Panc1 (cell line): ENCODE measurements around the gene MAPK11. TPM values are rescaled to one million over a fixed set of nuclear protein-coding genes. Genes with fewer than 3 reads are reported as not detected.

Experiments used
- ATAC-seq: fragments of 200-7000 bp; cut with Tn5 transposase; 2 replicates; pipeline ENCODE4 v1.9.1; 2020; ENCODE audit warnings: mild to moderate bottlenecking, moderate library complexity
- BruUV-seq: library from RNA; stranded (reverse); fragments of 400-500 nt; replicated peaks from 2 replicates; lab custom pipeline; 2021; lab: Mats Ljungman, UMichigan
- CTCF ChIA-PET: fragments of 300-600 bp; sonication (Branson Sonifier 250); formaldehyde crosslinking; loops from one replicate; lab custom pipeline; 2022; ENCODE audit warnings: antibody characterized with exemption; lab: Charles Lee
- POLR2A ChIA-PET: fragments of 300-600 bp; sonication (Branson Sonifier 250); formaldehyde crosslinking; loops from one replicate; lab custom pipeline; 2022; ENCODE audit warnings: antibody characterized with exemption; lab: Charles Lee
- DNase-seq: peaks from one replicate; pipeline ENCODE4 v3.0.0-alpha.2; 2010; ENCODE audit warnings: low read depth, low spot score
- H3K27ac ChIP-seq: 2 replicates; pipeline ENCODE4 v1.5.1; 2011; ENCODE audit warnings: mild to moderate bottlenecking, low read length, inconsistent platforms
- H3K27me3 ChIP-seq: fragments of 200-500 bp; sonication (Bioruptor generic); 2 replicates; pipeline ENCODE4 v1.6.0; 2014; ENCODE audit warnings: low read length, inconsistent platforms; ENCODE audit not compliant: control insufficient read depth, insufficient read depth
- H3K36me3 ChIP-seq: fragments of 200-500 bp; sonication (Bioruptor generic); 2 replicates; pipeline ENCODE4 v1.5.1; 2014; ENCODE audit warnings: inconsistent platforms, mild to moderate bottlenecking, low read length, moderate library complexity; ENCODE audit not compliant: control insufficient read depth, insufficient read depth
- H3K4me1 ChIP-seq: 2 replicates; pipeline ENCODE4 v1.5.1; 2011; ENCODE audit warnings: inconsistent platforms, mild to moderate bottlenecking, low read length, moderate library complexity; ENCODE audit not compliant: control insufficient read depth, insufficient read depth
- H3K4me3 ChIP-seq, 2 experiments: 2 replicates each; pipeline ENCODE4 v1.5.1; 2011 to 2012; ENCODE audit warnings: low read depth in 2 of 2, low read length in 2 of 2, mild to moderate bottlenecking in 2 of 2, inconsistent platforms in 1 of 2, moderate library complexity in 1 of 2
- H3K9me3 ChIP-seq: fragments of 200-500 bp; sonication (Bioruptor generic); 2 replicates; pipeline ENCODE4 v1.5.1; 2014; ENCODE audit warnings: low read depth, mild to moderate bottlenecking, inconsistent platforms, low read length, moderate library complexity; ENCODE audit not compliant: control insufficient read depth, insufficient read depth
- POLR2AphosphoS5 ChIP-seq: IDR thresholded peaks from 2 replicates; pipeline ENCODE4 v1.6.1; 2012; ENCODE audit warnings: mild to moderate bottlenecking, low read depth, low read length, moderate library complexity
- SIN3A ChIP-seq: IDR thresholded peaks from 2 replicates; pipeline ENCODE4 v1.6.1; 2012; ENCODE audit warnings: low read depth, mild to moderate bottlenecking, low read length, moderate library complexity, borderline replicate concordance; ENCODE audit not compliant: insufficient read depth
- TCF7L2 ChIP-seq: IDR thresholded peaks from 2 replicates; pipeline ENCODE4 v1.6.1; 2011; ENCODE audit warnings: mild to moderate bottlenecking, low read depth, low read length, inconsistent platforms
- in situ Hi-C: cut with HindIII; loops from 2 replicates; pipeline ENCODE4 v1.10.0; 2016; ENCODE audit warnings: low sequenced_read_pairs, low pct_unique_long_range_greater_than_20kb
- intact Hi-C: fragments of 100-400 bp; cut with micrococcal nuclease; formaldehyde crosslinking; loops from one replicate; pipeline ENCODE4 v1.10.0; 2022; ENCODE audit not compliant: unreplicated experiment
- total RNA-seq: library from RNA; stranded (reverse); gene quantifications from one replicate; pipeline ENCODE4 v1.2.1, GENCODE V29; 2021; ENCODE audit not compliant: unreplicated experiment
- TF ChIP-seq, protein P1 (sequence below): fragments of 450-650 bp; IDR thresholded peaks from 2 replicates; pipeline ENCODE4 v1.5.1; 2017; ENCODE audit warnings: mild to moderate bottlenecking
- TF ChIP-seq, protein P2 (sequence below), 2 experiments: IDR thresholded peaks; 2 replicates each; pipeline ENCODE4 v1.6.1; 2011 to 2012; ENCODE audit warnings: low read depth in 2 of 2, control low read depth in 1 of 2, low read length in 1 of 2, mild to moderate bottlenecking in 1 of 2, moderate library complexity in 1 of 2; ENCODE audit not compliant: insufficient read depth in 1 of 2

The MAPK11 gene
- total RNA-seq, 1 experiment from 2014 or later, result 77.7 TPM

DNA sequence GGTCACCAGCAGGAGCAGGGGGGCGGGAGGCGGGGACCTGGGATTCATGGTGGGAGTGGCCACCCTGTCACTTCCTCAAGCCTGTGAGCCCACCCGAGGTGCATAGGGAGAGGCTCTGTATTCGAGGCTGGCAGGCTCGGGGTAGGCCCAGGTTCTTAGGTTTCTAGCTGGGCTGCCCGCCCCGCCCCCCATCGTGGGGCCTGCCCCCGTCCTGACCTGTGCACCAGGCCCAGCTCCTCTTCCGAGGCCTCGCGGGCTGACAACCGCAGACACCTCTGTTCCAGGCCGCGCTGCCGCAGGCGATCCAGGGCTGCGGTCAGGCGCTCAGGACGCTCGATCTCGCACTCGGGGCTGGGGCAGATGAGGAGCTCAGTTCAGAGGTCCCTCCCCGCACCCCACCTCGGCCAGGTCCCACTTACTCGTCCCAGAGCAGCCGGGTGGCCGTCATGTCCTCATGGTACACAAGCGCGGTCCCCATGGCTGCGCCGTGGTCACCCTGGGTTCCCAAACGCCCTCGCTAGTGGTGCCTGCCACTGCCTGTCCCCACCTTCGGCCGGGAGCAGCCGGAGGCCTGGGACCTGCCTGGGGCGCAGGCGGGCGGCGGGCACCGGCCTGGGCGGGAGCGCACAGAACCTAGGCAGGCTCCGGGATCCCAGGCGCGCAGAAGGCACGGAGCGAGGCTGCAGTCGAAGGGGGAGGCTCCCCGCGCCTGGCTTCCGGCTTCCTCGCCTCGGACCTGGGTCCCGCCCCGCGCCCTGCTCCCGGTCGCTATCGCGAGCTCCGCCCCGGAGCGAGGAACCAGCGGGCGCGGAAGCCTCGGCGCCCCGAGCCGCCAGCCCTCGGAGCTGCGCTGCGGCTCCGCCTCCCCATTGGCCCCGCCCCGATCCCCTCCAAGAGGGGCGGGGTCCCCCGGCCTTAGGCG is 19.4 kb downstream of the MAPK11 start, which contains the start of gene HDAC10:
TSS of gene HDAC10 (minus strand) at position 711 of the 922 bp plus-strand sequence. CDS start at position 478, 233 bp downstream.
- H3K27ac ChIP-seq, result peak within 1 kb of the TSS; percentile 78
- BruUV-seq, result no TSS peak

DNA sequence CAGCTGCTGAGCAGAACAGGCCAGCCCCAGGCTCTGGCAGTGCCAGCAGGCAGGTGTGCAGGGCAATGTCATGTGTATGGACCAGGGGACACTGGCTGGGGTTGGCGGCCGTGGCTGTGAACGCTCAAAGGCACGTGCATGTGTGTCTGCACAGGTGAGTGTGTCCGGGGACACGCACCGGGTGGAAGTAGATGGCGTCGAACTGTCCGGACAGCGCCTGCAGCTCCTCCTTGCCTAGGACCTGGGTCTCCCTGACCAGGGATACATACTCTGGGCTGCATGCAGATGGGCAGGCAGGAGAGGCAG is 20.0 kb downstream of the MAPK11 start:
- BruUV-seq, result no TSS peak
- DNase-seq (no peak), ATAC-seq (no peak)
- TF ChIP-seq, protein P1, sequence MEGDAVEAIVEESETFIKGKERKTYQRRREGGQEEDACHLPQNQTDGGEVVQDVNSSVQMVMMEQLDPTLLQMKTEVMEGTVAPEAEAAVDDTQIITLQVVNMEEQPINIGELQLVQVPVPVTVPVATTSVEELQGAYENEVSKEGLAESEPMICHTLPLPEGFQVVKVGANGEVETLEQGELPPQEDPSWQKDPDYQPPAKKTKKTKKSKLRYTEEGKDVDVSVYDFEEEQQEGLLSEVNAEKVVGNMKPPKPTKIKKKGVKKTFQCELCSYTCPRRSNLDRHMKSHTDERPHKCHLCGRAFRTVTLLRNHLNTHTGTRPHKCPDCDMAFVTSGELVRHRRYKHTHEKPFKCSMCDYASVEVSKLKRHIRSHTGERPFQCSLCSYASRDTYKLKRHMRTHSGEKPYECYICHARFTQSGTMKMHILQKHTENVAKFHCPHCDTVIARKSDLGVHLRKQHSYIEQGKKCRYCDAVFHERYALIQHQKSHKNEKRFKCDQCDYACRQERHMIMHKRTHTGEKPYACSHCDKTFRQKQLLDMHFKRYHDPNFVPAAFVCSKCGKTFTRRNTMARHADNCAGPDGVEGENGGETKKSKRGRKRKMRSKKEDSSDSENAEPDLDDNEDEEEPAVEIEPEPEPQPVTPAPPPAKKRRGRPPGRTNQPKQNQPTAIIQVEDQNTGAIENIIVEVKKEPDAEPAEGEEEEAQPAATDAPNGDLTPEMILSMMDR, result no peak
- TF ChIP-seq, protein P2, sequence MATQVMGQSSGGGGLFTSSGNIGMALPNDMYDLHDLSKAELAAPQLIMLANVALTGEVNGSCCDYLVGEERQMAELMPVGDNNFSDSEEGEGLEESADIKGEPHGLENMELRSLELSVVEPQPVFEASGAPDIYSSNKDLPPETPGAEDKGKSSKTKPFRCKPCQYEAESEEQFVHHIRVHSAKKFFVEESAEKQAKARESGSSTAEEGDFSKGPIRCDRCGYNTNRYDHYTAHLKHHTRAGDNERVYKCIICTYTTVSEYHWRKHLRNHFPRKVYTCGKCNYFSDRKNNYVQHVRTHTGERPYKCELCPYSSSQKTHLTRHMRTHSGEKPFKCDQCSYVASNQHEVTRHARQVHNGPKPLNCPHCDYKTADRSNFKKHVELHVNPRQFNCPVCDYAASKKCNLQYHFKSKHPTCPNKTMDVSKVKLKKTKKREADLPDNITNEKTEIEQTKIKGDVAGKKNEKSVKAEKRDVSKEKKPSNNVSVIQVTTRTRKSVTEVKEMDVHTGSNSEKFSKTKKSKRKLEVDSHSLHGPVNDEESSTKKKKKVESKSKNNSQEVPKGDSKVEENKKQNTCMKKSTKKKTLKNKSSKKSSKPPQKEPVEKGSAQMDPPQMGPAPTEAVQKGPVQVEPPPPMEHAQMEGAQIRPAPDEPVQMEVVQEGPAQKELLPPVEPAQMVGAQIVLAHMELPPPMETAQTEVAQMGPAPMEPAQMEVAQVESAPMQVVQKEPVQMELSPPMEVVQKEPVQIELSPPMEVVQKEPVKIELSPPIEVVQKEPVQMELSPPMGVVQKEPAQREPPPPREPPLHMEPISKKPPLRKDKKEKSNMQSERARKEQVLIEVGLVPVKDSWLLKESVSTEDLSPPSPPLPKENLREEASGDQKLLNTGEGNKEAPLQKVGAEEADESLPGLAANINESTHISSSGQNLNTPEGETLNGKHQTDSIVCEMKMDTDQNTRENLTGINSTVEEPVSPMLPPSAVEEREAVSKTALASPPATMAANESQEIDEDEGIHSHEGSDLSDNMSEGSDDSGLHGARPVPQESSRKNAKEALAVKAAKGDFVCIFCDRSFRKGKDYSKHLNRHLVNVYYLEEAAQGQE (IDR thresholded peaks at IDR 0.05; ENCODE audit: insufficient read depth in 1 of 2, low read depth in 2 of 2, low read length in 1 of 2), result no peak
- TF ChIP-seq TCF7L2 (no peak), POLR2AphosphoS5 (no peak), SIN3A (no peak)
- POLR2A ChIA-PET, result interaction anchor here (0.6 kb wide), 1 partner anchor 21 kb away, joined by 9 read pairs; no protein-coding TSS in a partner anchor
- Histone ChIP-seq H3K27me3 (no peaks in the 10 kb centered on the region), H3K36me3 (no peaks in the 10 kb centered on the region), H3K9me3 (no peaks in the 10 kb centered on the region), H3K27ac (peak overlapping the region; percentile 78; the same call in 1 of the 2 replicates), H3K4me3 (peak overlapping the region; percentile 62 to 66), H3K4me1 (peaks cover 25% of the 10 kb centered on the region)
- intact Hi-C loops, result no loop called here
- CTCF ChIA-PET, result no interaction called here
- in situ Hi-C loops, result no loop called here

More for the DNA sequence above, 19.4 kb downstream of the MAPK11 start, which contains the start of gene HDAC10:
- Histone ChIP-seq H3K4me1 (peaks cover 25% of the 10 kb centered on the region), H3K9me3 (no peaks in the 10 kb centered on the region), H3K27me3 (no peaks in the 10 kb centered on the region), H3K4me3 (peak within 1 kb of the TSS; percentile 62 to 66), H3K36me3 (no peaks in the 10 kb centered on the region)
- TF ChIP-seq POLR2AphosphoS5, result no peak; the same call in none of the 2 replicates
- peak; percentile 31; the same call in 1 of the 2 replicates for TF ChIP-seq SIN3A
- TF ChIP-seq, protein P1, result no peak
- DNase-seq (no peak), ATAC-seq (peak; percentile 76)
- intact Hi-C loops (no loop called here), in situ Hi-C loops (no loop called here)
- ChIA-PET POLR2A (interaction anchor here (0.6 kb wide), 1 partner anchor 21 kb away, joined by 9 read pairs; no protein-coding TSS in a partner anchor), CTCF (no interaction called here)
